HEK293T (cell line): ENCODE data around the gene RAB3A.

Experiments
- CTCF ChIA-PET: fragments of 350-600 bp; formaldehyde crosslinking; extraction: SDS; loops from one replicate; lab custom pipeline; 2021; ENCODE audit warnings: antibody characterized with exemption, inconsistent platforms; lab: Yijun Ruan, JAX
- POLR2A ChIA-PET: fragments of 350-600 bp; formaldehyde crosslinking; extraction: SDS; loops from one replicate; lab custom pipeline; 2020; ENCODE audit warnings: antibody characterized with exemption, inconsistent platforms; lab: Yijun Ruan, JAX
- DNase-seq: peaks from one replicate; pipeline ENCODE4 v3.0.0; 2012; ENCODE audit warnings: mixed read lengths; ENCODE audit errors: extremely low spot score
- ARNT ChIP-seq: fragments of 450-650 bp; IDR thresholded peaks from 2 replicates; pipeline ENCODE4 v1.6.1; 2017; ENCODE audit warnings: mild to moderate bottlenecking
- BHLHE40 ChIP-seq: fragments of 450-650 bp; IDR thresholded peaks from 2 replicates; pipeline ENCODE4 v1.6.1; 2016; ENCODE audit warnings: mild to moderate bottlenecking, moderate library complexity, borderline replicate concordance
- CTBP1 ChIP-seq: fragments of 450-650 bp; IDR thresholded peaks from 2 replicates; pipeline ENCODE4 v1.6.1; 2016; ENCODE audit warnings: borderline replicate concordance
- ELF4 ChIP-seq: fragments of 450-650 bp; IDR thresholded peaks from 2 replicates; pipeline ENCODE4 v1.6.1; 2017; ENCODE audit warnings: antibody characterized with exemption
- FOXA1 ChIP-seq: fragments of 450-650 bp; IDR thresholded peaks from 2 replicates; pipeline ENCODE4 v1.6.1; 2016; ENCODE audit warnings: mild to moderate bottlenecking
- FOXK2 ChIP-seq: fragments of 450-650 bp; IDR thresholded peaks from 2 replicates; pipeline ENCODE4 v1.6.1; 2016; ENCODE audit warnings: mild to moderate bottlenecking
- FOXM1 ChIP-seq: fragments of 450-650 bp; IDR thresholded peaks from 2 replicates; pipeline ENCODE4 v1.6.1; 2017; ENCODE audit warnings: mild to moderate bottlenecking, borderline replicate concordance
- HDGF ChIP-seq: fragments of 450-650 bp; IDR thresholded peaks from 2 replicates; pipeline ENCODE4 v1.6.1; 2017; ENCODE audit warnings: antibody characterized with exemption, borderline replicate concordance
- L3MBTL2 ChIP-seq: fragments of 450-650 bp; conservative IDR thresholded peaks from 2 replicates; pipeline ENCODE4 v1.6.1; 2016; ENCODE audit warnings: mild to moderate bottlenecking
- LEF1 ChIP-seq: fragments of 450-650 bp; IDR thresholded peaks from 2 replicates; pipeline ENCODE4 v1.6.1; 2017; ENCODE audit warnings: mild to moderate bottlenecking, borderline replicate concordance
- NFRKB ChIP-seq: fragments of 450-650 bp; IDR thresholded peaks from 2 replicates; pipeline ENCODE4 v1.6.1; 2016; ENCODE audit warnings: mild to moderate bottlenecking, moderate library complexity
- SP1 ChIP-seq: fragments of 450-650 bp; IDR thresholded peaks from 2 replicates; pipeline ENCODE4 v1.6.1; 2017
- SUZ12 ChIP-seq: fragments of 450-650 bp; IDR thresholded peaks from 2 replicates; pipeline ENCODE4 v1.6.1; 2016; ENCODE audit warnings: mild to moderate bottlenecking
- TARDBP ChIP-seq: fragments of 450-650 bp; IDR thresholded peaks from 2 replicates; pipeline ENCODE4 v1.6.1; 2016
- ZNF384 ChIP-seq: fragments of 450-650 bp; IDR thresholded peaks from 2 replicates; pipeline ENCODE4 v1.6.1; 2016
- TF ChIP-seq, protein P1 (sequence below): fragments of 450-650 bp; IDR thresholded peaks from 2 replicates; pipeline ENCODE4 v1.6.1; 2016

The RAB3A gene

GRCh38 chr19:18245297-18245696 is 41.5 kb upstream of the RAB3A start:
- ChIA-PET POLR2A (no interaction called here), CTCF (interaction anchor here (0.6 kb wide), 1 partner anchor 37 kb away, joined by 3 read pairs; no protein-coding TSS in a partner anchor)
- DNase-seq, result no peak
- TF ChIP-seq SP1 (no peak), SUZ12 (no peak), L3MBTL2 (no peak), ELF4 (no peak), FOXA1 (no peak), TARDBP (no peak), CTBP1 (no peak), FOXK2 (no peak), HDGF (no peak), FOXM1 (no peak), LEF1 (no peak), ZNF384 (no peak), NFRKB (no peak), ARNT (no peak), BHLHE40 (no peak)
- TF ChIP-seq, protein P1, sequence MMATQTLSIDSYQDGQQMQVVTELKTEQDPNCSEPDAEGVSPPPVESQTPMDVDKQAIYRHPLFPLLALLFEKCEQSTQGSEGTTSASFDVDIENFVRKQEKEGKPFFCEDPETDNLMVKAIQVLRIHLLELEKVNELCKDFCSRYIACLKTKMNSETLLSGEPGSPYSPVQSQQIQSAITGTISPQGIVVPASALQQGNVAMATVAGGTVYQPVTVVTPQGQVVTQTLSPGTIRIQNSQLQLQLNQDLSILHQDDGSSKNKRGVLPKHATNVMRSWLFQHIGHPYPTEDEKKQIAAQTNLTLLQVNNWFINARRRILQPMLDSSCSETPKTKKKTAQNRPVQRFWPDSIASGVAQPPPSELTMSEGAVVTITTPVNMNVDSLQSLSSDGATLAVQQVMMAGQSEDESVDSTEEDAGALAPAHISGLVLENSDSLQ, result no peak

- no peak for DNase-seq
- TF ChIP-seq LEF1 (no peak), BHLHE40 (no peak), CTBP1 (no peak), ELF4 (no peak), HDGF (no peak), ZNF384 (no peak), SUZ12 (no peak), NFRKB (no peak), FOXK2 (no peak), FOXA1 (no peak), FOXM1 (no peak), ARNT (no peak), L3MBTL2 (no peak), TARDBP (no peak), SP1 (no peak)
- TF ChIP-seq, protein P1, result no peak
- POLR2A ChIA-PET, result interaction anchor here (2.5 kb wide), 1 partner anchor 15 kb away, joined by 8 read pairs; no protein-coding TSS in a partner anchor
- CTCF ChIA-PET, result no interaction called here
These were observed 35.5 kb upstream of the RAB3A start for GRCh38 chr19:18239303-18239702.

- POLR2A ChIA-PET, result interaction anchor here (1.7 to 1.9 kb wide), 2 partner anchors 10 to 47 kb away, joined by 4 to 14 read pairs; partner anchors contain the start of gene JUND
- no peak for DNase-seq
- TF ChIP-seq L3MBTL2 (no peak), FOXA1 (no peak), HDGF (no peak), BHLHE40 (no peak), SP1 (no peak), FOXK2 (no peak), FOXM1 (no peak)
- TF ChIP-seq, protein P1, result no peak
- CTCF ChIA-PET, result interaction anchor here (0.9 to 1.4 kb wide), 2 partner anchors 10 to 18 kb away, joined by 5 to 7 read pairs; no protein-coding TSS in a partner anchor
These were observed 30.4 kb upstream of the RAB3A start for GRCh38 chr19:18234194-18234593.

- peak; percentile 80 for DNase-seq
These were observed 29.5 kb upstream of the RAB3A start for GRCh38 chr19:18233224-18233825.

GRCh38 chr19:18232540-18233223 is 28.8 kb upstream of the RAB3A start:
- CTCF ChIA-PET, result interaction anchor here (0.6 to 1.4 kb wide), 6 partner anchors 9 to 98 kb away, joined by 3 to 7 read pairs (median 3); no protein-coding TSS in a partner anchor
- DNase-seq, result peak; percentile 64
- POLR2A ChIA-PET, result interaction anchor here (1.7 to 1.9 kb wide), 3 partner anchors 9 to 49 kb away, joined by 4 to 14 read pairs (median 5); partner anchors contain the start of gene JUND
- TF ChIP-seq, protein P1, result no peak
- TF ChIP-seq L3MBTL2, result no peak
- no peak for TF ChIP-seq ZNF384
- no peak for TF ChIP-seq CTBP1

More at GRCh38 chr19:18233224-18233825, 29.5 kb upstream of the RAB3A start:
- CTCF ChIA-PET, result interaction anchor here (0.9 to 1.4 kb wide), 5 partner anchors 9 to 46 kb away, joined by 3 to 7 read pairs (median 5); no protein-coding TSS in a partner anchor
- TF ChIP-seq LEF1 (no peak), BHLHE40 (no peak), ELF4 (no peak)
- POLR2A ChIA-PET, result interaction anchor here (1.7 to 1.9 kb wide), 3 partner anchors 9 to 48 kb away, joined by 4 to 14 read pairs (median 5); partner anchors contain the start of gene JUND
